Stimulated activated CD8-positive, alpha-beta memory T cell treated with anti-CD3 and anti-CD28 coated beads, Interleukin-15, amount 100 ng/mL, for 48 hours (primary cell): ENCODE data around the gene CLCNKB.

Experiments
- DNase-seq, 2 donors: peaks; one replicate each; pipeline ENCODE4 v3.0.0-alpha.2; 2020; ENCODE audit warnings: low read depth in 2 of 2

Gene CLCNKB

GRCh38 chr1:16094453-16095158 lies 51.0 kb downstream of the CLCNKB start:
- DNase-seq = no peak

DNA sequence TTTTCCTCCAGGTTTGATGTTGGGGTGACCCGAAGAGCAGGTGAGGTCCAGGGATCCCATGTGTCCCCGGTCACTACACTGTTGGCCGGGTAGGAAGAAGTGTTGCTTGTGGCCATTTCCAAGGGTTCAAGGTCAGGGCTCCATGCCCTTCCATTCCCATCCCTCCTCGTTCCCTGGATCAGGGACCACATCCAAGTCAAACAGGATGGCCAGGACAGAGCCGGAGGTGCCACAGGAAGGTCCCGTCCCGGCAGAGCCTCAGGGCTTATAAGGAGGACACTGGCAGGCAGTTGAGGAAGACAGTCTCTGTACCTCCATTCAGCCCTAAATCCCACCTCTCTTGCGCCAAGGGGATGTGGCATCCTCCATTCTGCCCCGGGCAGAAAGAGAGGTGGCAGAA lies 51.9 kb downstream of the CLCNKB start:
- DNase-seq = no peak

GRCh38 chr1:16099412-16099811 lies 55.8 kb downstream of the CLCNKB start:
- no peak for DNase-seq

DNA sequence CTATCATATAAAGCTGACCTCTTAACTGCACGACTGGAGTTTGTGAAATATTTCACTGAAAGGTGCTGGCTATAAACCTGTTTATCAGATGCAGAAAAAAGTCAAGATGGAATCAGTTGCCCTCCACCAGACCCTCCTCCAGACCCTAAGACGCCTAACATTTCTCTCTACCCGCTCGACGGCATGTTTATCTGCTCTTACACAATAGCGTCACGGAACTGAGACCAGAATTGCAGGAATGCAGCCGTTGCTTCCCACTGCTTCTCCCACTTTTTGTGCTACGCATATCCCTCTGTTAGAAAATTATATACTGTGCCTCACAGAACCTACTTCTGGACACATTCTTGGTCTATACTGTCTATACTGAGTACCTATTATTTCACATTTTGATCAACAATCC lies 58.0 kb downstream of the CLCNKB start:
- DNase-seq = no peak
